ENCODE results near the gene CAMK4.

DNA sequence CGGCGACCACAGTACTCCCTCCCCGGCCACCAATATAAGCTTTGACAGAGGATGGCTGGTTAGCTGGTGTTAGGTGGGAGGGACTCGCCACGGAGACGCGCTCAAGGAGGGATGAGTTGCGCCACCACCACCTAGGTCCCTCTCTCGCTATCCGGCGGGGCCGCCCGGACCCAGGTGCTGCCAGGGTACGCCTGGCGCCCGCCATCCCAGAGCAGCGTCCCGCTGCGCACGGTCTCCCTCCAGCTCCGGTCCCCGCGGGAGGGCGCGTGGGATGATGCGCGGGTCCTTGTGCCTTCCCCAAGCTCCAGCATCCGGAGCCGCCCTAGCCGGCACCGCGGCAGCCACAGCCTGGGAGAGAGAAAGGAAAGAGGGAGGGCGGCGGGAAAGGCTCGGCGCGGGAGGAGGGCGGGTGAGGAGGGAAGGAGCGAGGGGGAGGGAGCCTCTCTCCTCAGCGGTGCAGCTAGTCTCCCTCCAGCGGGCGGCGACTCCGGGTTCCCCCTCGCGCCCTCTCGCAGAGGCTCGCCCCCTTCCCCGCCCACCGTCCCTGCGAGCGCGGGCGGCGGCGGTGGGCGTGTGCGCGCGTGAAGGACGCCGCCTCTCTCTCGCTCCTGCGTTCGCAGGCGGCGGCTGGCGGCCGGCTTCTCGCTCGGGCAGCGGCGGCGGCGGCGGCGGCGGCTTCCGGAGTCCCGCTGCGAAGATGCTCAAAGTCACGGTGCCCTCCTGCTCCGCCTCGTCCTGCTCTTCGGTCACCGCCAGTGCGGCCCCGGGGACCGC lies at the start of gene CAMK4:
- peak in 1 of 6 experiments; percentile 7 for TF ChIP-seq CTCF (IDR thresholded peaks at IDR 0.05)
- no peak for TF ChIP-seq POLR2A (IDR thresholded peaks at IDR 0.05)

All from thyroid gland (tissue), 4 donors.